Measurements from ENCODE around the gene CASP10. TPM values are rescaled to one million over a fixed set of nuclear protein-coding genes. Genes with fewer than 3 reads are reported as not detected.

Gene CASP10
- total and polyA plus RNA-seq, 9 of the 15 experiments (the other 6 are each of a cell fraction or from before 2014, with no cell fraction given): 7.1 to 20.4 (median 10.8) TPM

- TF ChIP-seq SIN3A (IDR thresholded peaks at IDR 0.05; ENCODE audit: borderline replicate concordance in 2 of 2, control insufficient read depth in 1 of 2, low read depth in 2 of 2, low read length in 2 of 2) (no peak), ZNF277 (CRISPR knock-in tag; IDR thresholded peaks at IDR 0.05; ENCODE audit: borderline replicate concordance) (no peak), SPI1 (IDR thresholded peaks at IDR 0.05; ENCODE audit: borderline replicate concordance, low read depth, low read length) (peak; percentile 78; the same call in 1 of the 2 replicates), IFI16 (CRISPR knock-in tag; IDR thresholded peaks at IDR 0.05) (no peak), ESRRB (CRISPR knock-in tag; IDR thresholded peaks at IDR 0.05; ENCODE audit: borderline replicate concordance) (no peak), SNIP1 (IDR thresholded peaks at IDR 0.05; ENCODE audit: low read depth) (no peak), CREM (IDR thresholded peaks at IDR 0.05; ENCODE audit: low read depth) (peak; percentile 40; the same call in 1 of the 2 replicates), NCOA1 (IDR thresholded peaks at IDR 0.05; ENCODE audit: low read depth) (peak; percentile 52; the same call in 1 of the 2 replicates), MBD2 (IDR thresholded peaks at IDR 0.05; ENCODE audit: borderline replicate concordance, low read depth) (no peak), ZNF3 (CRISPR knock-in tag; IDR thresholded peaks at IDR 0.05) (no peak), SOX6 (IDR thresholded peaks at IDR 0.05) (peak; percentile 97), RBM17 (IDR thresholded peaks at IDR 0.05; ENCODE audit: borderline replicate concordance, low read depth, low read length) (no peak), ZNF347 (CRISPR knock-in tag; IDR thresholded peaks at IDR 0.05; ENCODE audit: low read depth) (no peak), C11orf30 (IDR thresholded peaks at IDR 0.05; ENCODE audit: low read depth) (no peak)
- TF ChIP-seq, protein P1, sequence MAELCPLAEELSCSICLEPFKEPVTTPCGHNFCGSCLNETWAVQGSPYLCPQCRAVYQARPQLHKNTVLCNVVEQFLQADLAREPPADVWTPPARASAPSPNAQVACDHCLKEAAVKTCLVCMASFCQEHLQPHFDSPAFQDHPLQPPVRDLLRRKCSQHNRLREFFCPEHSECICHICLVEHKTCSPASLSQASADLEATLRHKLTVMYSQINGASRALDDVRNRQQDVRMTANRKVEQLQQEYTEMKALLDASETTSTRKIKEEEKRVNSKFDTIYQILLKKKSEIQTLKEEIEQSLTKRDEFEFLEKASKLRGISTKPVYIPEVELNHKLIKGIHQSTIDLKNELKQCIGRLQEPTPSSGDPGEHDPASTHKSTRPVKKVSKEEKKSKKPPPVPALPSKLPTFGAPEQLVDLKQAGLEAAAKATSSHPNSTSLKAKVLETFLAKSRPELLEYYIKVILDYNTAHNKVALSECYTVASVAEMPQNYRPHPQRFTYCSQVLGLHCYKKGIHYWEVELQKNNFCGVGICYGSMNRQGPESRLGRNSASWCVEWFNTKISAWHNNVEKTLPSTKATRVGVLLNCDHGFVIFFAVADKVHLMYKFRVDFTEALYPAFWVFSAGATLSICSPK (IDR thresholded peaks at IDR 0.05; ENCODE audit: borderline replicate concordance): no peak
- TF ChIP-seq, protein P2, sequence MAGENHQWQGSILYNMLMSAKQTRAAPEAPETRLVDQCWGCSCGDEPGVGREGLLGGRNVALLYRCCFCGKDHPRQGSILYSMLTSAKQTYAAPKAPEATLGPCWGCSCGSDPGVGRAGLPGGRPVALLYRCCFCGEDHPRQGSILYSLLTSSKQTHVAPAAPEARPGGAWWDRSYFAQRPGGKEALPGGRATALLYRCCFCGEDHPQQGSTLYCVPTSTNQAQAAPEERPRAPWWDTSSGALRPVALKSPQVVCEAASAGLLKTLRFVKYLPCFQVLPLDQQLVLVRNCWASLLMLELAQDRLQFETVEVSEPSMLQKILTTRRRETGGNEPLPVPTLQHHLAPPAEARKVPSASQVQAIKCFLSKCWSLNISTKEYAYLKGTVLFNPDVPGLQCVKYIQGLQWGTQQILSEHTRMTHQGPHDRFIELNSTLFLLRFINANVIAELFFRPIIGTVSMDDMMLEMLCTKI (IDR thresholded peaks at IDR 0.05; ENCODE audit: partially characterized antibody): no peak
These were observed 37.2 kb downstream of the CASP10 start (continued) for GRCh38 chr2:201220102-201220570.

Data from K562 (cell line).